Stimulated activated CD8-positive, alpha-beta memory T cell treated with anti-CD3 and anti-CD28 coated beads, Interleukin-7, amount 100 ng/mL, for 24 hours (primary cell): ENCODE measurements around the gene GNAZ.
A peak's percentile ranks its signal among the peaks of the same experiment; 100 is the strongest.
"Not testable (repeated sequence)": the region's sequence is repeated elsewhere in the genome, so short reads cannot be mapped to it uniquely, and the experiment has no call there.

Source experiments
- DNase-seq: peaks from one replicate; pipeline ENCODE4 v3.0.0-alpha.2; 2020; ENCODE audit warnings: low read depth

GNAZ gene

DNA sequence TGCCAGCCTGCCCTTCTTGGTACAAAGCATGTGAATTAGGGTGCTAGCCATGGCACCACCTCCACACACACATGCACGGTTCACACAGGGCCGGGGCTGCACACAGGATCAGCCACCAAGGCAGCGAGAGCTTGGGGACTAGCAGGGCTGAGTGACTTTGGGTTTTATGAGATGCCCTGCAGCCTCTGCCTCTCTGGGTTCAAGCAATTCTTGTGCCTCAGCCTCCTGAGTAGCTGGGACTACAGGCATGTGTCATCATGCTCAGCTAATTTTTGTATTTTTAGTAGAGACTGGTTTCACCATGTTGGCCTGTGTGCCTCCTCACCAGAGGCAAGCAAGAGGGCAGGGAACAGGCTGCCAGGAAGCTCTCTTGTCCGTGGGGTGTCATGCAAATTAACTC, 66.7 kb downstream of the GNAZ start:
- DNase-seq: not testable (repeated sequence)

- no peak for DNase-seq
Measured at GRCh38 chr22:23137468-23137867, 67.1 kb downstream of the GNAZ start.

DNA sequence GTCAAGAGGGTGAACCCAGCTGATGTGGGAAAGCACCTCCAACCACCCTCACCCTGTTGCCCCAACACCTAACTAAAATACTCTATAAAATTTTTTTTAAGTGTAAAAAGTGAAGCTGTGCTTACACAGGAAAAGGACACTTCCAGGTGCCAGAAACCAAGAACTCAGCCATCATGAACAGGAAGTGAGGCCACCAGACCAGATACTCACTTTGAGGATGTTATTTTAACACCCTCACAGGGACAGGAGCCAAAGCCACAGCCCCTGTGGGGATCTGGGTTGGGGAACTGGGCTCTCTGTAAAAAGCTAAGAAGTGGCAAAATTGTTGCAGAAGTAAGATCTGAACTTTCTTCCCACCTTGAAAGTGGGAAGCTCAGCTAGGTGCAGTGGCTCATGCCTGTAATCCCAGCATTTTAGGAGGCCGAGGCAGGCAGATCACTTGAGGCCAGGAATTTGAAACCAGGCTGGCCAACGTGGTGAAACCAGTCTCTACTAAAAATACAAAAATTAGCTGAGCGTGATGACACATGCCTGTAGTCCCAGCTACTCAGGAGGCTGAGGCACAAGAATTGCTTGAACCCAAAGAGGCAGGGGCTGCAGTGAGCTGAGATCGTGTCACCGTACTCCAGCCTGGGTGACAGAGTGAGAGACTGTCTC, 67.7 kb downstream of the GNAZ start:
- DNase-seq: no peak

DNA sequence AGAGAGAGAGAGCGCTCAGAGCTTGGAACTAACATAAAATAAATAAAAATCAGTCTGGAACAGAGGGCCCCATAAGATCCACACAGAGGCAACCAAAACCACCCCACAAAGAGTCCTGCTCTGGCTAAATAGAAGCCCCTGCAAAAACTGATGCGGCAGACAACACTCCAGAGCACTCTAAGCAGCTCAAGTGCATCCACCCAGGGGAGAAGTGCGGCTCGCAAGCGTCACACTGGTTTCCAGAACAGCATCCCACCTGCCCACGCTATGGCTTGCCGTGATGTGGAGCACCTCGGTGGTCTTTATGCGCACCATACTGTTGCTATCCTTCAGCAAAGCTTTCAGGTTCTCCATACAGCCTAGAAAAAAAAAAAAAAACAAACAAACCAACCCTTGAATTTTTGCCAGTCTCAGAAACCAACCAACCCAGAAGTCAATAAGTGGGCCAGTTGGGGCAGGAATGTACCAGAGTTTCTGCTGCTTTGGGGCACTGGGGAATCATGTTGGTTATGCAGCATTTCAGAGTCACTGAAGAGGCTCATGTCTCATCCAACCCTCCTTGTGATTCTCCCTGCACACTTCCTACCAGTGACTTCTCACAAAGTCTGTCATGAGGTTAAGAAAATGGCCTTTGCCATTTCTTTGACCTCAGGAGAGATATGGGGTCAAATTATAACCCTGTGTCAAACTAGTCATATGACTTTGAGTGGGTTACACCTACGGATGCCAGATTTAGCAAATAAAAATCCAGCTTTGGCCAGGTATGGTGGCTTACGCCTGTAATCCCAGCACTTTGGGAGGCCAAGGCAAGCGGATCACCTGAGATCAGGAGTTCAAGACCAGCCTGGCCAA, 68.5 kb downstream of the GNAZ start:
- DNase-seq: no peak

- no peak for DNase-seq
Measured at GRCh38 chr22:23140385-23140784, 70.1 kb downstream of the GNAZ start.

DNA sequence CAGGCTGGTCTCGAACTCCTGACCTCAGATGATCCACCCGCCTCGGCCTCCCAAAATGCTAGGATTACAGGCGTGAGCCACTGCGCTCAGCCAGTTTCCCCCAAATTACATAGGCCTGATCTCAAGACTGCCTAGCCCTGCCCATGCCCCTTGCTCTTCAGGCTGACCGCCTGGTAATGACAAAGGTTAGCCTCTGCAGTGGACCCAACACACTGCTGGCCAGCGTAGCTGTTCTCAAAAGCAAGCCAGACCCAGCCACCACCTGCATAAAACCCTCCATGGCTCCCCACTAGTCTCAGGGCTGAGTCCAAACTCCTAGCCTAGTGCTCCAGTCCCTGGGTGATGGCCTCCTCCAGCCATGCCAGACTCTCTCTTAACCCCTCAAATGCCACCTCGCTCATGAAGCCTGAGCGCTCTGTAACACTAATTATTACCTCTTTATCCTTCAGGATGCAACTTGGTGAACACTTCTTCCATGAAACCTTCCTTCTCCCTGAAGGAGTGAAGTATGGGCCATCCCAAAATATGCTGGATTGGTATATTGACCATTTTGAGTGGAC, 72.3 kb downstream of the GNAZ start:
- no peak for DNase-seq

GRCh38 chr22:23143119-23143518, 72.8 kb downstream of the GNAZ start:
- no peak for DNase-seq

DNA sequence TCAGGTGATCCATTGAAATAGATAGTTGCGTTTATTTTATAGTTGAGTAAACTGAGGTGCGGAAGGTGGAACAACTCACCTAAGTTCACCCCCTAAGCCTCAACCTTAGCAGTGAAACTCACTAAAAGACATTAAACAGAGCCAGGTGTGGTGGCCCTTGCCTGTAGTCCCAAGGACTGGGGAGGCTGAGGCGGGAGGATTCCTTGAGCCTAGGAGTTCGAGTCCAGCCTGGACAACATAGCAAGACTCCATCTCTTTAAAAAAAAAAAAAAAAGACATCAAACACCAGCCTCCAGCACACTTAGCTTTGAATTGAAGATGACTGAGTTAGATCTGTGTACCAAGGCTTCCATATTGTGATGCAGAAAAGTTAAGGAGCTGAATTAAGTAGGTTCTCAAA, 74.1 kb downstream of the GNAZ start:
- DNase-seq: no peak

DNA sequence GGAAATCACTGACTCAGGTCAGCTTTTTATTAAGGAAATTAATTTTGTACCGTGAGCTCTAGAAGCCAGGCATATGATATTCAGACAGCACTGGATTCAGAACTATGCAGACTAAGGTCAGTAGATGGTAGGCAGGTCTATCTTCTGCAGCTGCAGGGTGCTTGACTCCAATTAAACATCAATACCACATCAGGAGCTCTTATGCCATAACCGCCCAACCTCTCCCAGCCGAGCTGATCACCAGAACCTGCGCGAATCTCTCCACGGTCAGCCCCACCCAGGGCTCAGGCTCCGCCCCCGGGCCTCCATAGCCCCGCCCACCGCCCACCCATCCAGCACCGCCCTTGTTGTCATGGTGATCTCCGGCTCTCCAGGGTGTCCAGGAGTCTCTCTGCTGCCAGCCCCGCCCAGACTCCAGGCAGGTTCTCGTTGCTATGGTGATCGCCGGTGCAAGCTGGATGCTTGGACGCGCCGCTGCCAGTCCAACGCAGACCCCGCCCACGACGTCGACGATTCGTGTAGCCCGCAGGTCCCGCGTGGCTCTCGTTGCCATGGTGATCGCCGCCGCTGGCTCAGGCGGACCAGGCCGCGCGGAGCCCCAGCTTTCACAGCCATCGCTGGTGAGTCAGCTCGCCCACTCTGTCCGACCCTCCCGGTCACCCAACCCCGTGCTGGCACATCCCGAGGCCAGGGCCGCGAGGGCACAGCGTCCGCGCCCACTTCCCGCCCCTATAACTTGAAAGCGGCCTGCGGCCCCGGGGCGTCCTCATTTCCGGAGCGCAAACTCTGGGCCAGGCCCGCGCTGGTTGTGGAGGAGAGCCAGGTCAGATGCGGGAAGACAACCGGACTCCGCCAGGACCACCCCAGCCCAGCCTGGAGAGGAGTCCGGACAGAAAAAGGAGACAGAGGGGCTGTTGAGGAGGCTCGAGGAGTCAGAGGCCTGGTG, 74.9 kb downstream of the GNAZ start, which contains the start of gene RAB36:
TSS of gene RAB36 (plus strand) at position 546 of the 946 bp plus-strand sequence. CDS start 1,140 bp downstream, outside the sequence.
- peak; percentile 71 for DNase-seq

GRCh38 chr22:23145878-23146470, 75.7 kb downstream of the GNAZ start:
- DNase-seq: no peak

- DNase-seq: no peak
Measured at GRCh38 chr22:23146478-23147205, 76.3 kb downstream of the GNAZ start.

DNA sequence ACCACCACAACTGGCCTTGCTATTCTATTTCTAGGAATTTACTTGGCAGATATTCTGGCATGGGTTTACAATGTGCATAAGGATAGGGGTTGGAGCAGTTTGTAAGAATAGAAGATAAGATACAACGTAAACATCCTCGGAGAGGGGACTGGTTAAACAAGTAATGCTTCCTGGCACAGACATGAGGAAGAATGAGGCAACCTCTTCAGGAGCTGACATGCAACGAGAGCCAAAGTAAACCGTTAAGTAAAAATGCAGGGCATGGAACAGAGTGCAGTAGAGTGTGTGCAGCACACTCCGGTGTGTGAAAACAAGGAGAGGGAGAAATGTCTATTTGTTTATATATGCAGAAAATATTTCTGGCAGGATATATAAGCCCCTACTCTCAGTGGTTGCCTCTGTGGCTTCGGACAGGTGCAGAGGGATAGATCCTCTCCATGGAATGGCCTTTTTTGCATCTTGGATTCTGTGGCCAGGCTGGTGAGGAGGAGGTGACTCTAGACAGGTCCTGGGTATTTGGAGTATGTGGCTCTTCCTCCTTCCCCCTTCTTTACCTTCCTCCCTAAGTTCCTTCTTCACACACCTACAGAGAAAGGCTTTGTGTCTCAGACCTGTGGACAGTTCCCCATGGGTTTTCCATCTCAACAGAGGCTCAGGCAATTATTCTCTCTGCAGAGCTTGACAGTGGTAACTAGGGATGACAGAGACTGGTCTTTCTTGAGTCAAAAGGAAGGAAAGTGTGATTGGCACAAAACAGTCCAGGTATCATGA, 77.5 kb downstream of the GNAZ start:
- DNase-seq: no peak

- DNase-seq: no peak
Measured at GRCh38 chr22:23149743-23150238, 79.5 kb downstream of the GNAZ start.

DNA sequence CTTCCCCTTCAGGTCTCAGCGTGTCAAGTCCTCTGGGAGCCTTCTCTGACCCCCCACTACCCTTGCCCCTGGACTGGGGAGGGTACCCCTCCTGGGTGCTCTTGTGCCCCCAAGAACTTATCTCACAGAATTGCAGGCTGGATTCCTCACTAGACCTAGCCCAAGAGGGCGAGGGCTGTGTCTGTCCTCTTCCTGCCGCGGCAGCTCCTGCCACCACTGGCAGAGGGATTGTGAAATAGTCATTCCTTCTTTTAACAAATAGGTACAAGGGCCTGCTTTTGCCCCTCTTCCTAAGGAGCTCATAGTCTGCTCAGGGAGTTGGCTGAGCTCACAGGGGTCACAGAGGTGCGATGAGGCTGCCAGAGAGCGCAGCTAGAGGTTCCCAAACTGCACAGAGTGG, 80.4 kb downstream of the GNAZ start:
- no peak for DNase-seq

- no peak for DNase-seq
Measured at GRCh38 chr22:23151827-23152226, 81.5 kb downstream of the GNAZ start.

DNA sequence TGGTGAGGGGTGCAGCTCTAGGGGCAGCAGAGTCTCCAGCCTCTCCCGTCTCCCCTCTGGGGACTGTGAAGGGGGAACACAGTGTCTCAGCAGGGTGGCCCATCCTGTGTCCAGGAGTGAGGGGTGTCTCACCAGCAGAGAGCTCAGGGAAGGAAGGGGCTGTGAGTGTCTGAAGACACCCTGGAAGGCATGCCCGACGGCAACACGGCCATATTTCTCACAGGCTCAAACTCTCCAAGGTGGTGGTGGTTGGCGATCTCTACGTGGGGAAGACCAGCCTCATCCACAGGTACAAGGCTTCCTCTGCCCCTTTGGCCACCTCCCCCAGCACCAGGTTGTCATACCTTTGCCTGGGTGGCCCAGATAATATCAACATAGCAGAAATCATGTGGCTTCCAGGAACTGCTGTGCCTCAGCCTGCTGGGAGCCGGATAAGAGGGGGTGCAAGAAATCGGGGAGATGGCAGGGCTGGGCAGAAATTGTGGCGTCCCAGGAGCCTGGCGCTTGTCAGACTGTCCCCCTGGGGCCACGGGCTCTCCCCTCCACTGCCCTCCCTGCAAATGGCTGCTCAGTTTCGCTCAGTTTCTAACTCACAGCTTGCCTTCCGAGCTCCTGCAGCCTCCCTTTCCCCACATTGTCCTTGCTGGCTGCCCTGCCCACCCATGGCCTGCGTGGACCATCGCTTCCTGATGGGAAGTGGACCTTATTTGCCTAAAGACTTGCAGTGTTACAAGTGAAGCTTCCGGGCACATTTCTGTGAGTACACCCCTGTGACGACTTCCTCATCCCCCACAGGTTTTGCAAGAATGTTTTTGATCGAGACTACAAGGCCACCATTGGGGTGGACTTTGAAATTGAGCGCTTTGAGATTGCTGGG, 82.2 kb downstream of the GNAZ start:
- no peak for DNase-seq

GRCh38 chr22:23153994-23154393, 83.7 kb downstream of the GNAZ start:
- DNase-seq: no peak

GRCh38 chr22:23154461-23154860, 84.1 kb downstream of the GNAZ start:
- DNase-seq: no peak

DNA sequence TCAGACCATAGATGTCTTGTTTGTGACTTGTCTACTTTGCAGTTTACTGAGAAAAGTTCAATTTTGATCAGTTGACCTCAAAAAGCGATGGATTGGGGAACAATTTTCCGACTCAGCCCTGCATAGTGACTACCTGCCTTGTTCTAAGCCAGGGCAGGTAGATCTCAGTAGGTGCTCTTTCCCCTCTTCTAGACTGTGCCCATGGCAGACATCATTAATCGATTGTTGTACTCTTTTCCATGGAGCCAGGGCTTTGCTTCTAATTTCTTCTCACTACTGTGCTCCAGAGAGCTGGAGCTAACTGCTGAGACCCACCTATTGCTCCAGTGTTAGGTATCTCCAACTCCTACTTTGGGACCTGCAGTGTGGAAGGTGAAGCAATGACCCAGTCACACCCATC, 84.8 kb downstream of the GNAZ start:
- DNase-seq: no peak
